ENCODE measurements around the gene RFT1.

Gene RFT1

DNA sequence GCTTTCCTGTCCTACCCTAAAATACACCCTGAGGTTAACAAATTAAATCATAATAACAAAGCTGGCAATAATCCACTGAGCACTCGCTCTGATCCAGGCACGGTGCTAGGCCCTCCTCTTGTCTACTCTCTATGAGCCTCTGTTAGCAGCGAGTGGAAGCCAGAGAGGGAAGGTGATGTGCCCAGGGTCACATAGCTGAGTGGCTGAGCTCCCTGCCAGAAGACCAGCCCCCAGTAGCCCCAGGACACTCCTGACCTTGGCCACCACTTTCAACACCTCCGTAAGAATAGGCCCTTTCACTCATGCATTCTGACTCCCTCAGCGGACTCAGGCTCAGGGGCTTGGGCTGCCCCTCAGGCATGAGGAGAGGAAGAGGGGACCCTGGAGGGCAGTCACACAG lies 21.2 kb upstream of the RFT1 start:
- peak overlapping the region; percentile 99 for H3K27ac ChIP-seq
- TF ChIP-seq CTCF (conservative IDR thresholded peaks at IDR 0.05), result no peak

DNA sequence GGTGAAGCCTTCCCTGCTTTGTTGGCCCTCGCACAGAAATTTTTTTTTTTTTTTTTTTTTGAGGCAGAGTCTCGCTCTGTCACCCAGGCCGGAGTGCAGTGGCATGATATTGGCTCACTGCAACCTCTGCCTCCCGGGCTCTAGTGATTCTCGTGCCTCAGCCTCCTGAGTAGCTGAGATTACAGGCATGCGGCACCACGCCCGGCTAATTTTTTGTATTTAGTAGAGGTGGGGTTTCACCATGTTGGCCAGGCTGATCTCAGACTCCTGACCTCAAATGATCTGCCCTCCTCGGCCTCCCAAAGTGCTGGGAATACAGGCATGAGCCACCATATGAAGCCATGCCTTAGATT lies 20.8 kb upstream of the RFT1 start:
- H3K27ac ChIP-seq, result peak overlapping the region; percentile 99

- no peak for TF ChIP-seq CTCF (conservative IDR thresholded peaks at IDR 0.05)
- H3K27ac ChIP-seq, result peak overlapping the region; percentile 99
Observed at GRCh38 chr3:53150247-53151085, 20.2 kb upstream of the RFT1 start.

DNA sequence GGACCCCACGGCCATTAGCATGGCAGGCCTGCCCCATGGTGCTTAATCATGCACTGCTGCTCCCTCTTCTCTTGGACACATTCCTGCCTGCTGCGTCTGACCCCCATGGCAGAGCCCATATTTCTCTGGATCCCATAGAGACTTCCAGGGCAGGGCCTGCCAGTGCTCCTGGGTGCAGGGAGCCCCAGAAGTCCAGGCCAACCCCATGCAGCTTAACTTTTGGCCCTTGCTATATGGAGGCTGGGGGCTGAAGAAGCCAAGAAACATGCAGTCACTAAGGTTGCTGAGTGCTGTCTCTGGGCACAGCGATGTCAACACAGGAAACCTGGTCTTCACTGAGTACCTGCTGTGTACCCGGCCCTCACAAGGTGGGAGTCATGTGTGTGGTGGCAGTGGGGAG lies 19.5 kb upstream of the RFT1 start:
- TF ChIP-seq CTCF (conservative IDR thresholded peaks at IDR 0.05), result no peak
- peak overlapping the region; percentile 99 for H3K27ac ChIP-seq

- peak overlapping the region; percentile 99 for H3K27ac ChIP-seq
- TF ChIP-seq CTCF (conservative IDR thresholded peaks at IDR 0.05), result no peak
Observed at GRCh38 chr3:53149006-53149690, 18.9 kb upstream of the RFT1 start.

DNA sequence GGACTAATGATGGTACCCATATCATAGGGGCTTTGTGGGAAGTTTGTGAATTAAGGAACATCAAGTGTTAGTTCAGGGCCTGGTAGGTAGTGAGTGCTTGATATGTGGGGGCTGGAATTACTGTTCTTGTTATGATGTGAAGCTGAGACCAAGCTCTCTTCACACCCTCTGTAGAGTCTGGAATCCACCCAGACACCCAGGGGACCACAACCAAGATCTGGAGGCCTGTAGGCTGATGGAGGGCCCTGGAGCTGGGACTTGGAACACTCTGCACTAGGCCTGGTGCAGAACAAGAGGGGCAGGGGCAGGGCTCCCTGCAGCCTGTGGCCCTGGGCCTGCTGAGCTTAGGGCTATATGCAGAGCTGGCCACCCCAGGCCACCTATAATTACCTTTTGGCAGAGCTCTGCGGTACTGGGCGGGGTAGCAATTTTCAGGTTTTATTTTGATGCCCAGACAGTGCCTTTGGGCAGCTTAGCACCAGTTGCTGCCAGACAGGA lies 17.7 kb upstream of the RFT1 start:
- no peak for TF ChIP-seq CTCF (conservative IDR thresholded peaks at IDR 0.05)
- H3K27ac ChIP-seq, result peak overlapping the region; percentile 99

DNA sequence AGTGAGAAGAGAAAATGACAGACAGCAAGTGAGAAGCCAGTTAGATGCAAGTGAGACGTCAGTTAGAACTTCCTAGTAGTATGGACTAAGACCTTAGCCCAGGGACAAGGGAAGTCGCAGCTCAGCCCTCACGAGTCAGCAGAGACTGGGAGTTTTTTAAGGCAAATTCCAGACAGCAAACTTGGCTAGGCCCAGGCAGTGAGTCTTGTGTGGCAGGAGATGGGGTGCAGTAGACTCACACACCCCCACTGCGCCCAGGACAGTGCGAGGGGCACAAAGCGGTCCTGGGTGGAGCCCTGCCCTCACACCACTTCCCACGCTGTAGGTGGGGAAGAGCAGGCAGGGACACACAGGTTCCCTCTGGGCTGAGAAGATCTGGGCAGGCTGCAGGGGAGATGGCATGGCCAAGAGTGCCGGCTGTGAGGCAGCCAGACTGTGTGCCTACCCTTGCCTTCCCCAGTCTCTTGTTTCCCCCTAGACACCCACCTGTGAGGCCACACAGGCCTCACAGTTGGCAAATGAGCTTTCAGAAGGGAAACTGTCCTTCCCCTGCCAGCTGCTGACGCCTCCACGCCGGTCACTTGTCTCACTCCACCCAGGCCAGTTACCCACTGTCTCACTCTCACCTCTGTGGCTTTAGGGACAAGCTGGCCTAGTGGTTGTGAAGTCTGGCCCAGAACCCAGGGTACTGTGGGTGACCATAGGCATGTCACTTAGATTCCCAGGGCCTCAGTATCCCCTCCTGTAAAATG lies 17.1 kb upstream of the RFT1 start:
- peak overlapping the region; percentile 99 for H3K27ac ChIP-seq
- TF ChIP-seq CTCF (conservative IDR thresholded peaks at IDR 0.05), result no peak

All from VCaP (cell line).